HepG2 (cell line): ENCODE measurements around the gene ZNF433. TPM values are rescaled to one million over a fixed set of nuclear protein-coding genes. Genes with fewer than 3 reads are reported as not detected.

Experiments
- AHR ChIP-seq: IDR thresholded peaks from 2 replicates; pipeline ENCODE4 v1.6.1; 2018; ENCODE audit warnings: missing genetic modification reagents, missing compliant biosample characterization
- BRCA1 ChIP-seq: sonication (generic); formaldehyde crosslinking; IDR thresholded peaks from 2 replicates; pipeline ENCODE4 v1.4.0; 2020; ENCODE audit warnings: missing genetic modification reagents
- CBX5 ChIP-seq: sonication (generic); formaldehyde crosslinking; IDR thresholded peaks from 2 replicates; pipeline ENCODE4 v1.4.0; 2020; ENCODE audit warnings: missing genetic modification reagents, borderline replicate concordance
- CEBPB ChIP-seq: IDR thresholded peaks from 2 replicates; pipeline ENCODE4 v1.6.1; 2011; ENCODE audit warnings: low read depth, low read length, improper control_type of control experiment, borderline replicate concordance
- EP300 ChIP-seq, 3 experiments: sonication (generic) in 1 of 3; formaldehyde crosslinking in 1 of 3; IDR thresholded peaks; 2 replicates each; pipeline versions ENCODE4 v1.5.1 to v1.6.1; 2011 to 2020; ENCODE audit warnings: low read depth in 2 of 3, low read length in 2 of 3, borderline replicate concordance in 1 of 3, improper control_type of control experiment in 1 of 3, mild to moderate bottlenecking in 1 of 3, missing genetic modification reagents in 1 of 3, moderate library complexity in 1 of 3
- FLYWCH1 ChIP-seq: sonication (generic); formaldehyde crosslinking; IDR thresholded peaks from 2 replicates; pipeline ENCODE4 v1.8.1; 2023; ENCODE audit warnings: mild to moderate bottlenecking, missing genetic modification reagents
- FOXA3 ChIP-seq: IDR thresholded peaks from 2 replicates; pipeline ENCODE4 v1.6.1; 2016; ENCODE audit warnings: missing genetic modification reagents, missing compliant biosample characterization
- FOXK1 ChIP-seq: sonication (generic); formaldehyde crosslinking; IDR thresholded peaks from 2 replicates; pipeline ENCODE4 v1.4.0; 2020; ENCODE audit warnings: low read depth, missing genetic modification reagents, borderline replicate concordance
- GATAD2A ChIP-seq: IDR thresholded peaks from 2 replicates; pipeline ENCODE4 v1.6.1; 2016
- HNF4A ChIP-seq: sonication (generic); formaldehyde crosslinking; IDR thresholded peaks from 2 replicates; pipeline ENCODE4 v1.4.0; 2020; ENCODE audit warnings: missing genetic modification reagents
- JUNB ChIP-seq: sonication (generic); formaldehyde crosslinking; IDR thresholded peaks from 2 replicates; pipeline ENCODE4 v1.8.0; 2022; ENCODE audit warnings: missing genetic modification reagents, mild to moderate bottlenecking, borderline replicate concordance
- KDM4B ChIP-seq: sonication (generic); formaldehyde crosslinking; IDR thresholded peaks from 2 replicates; pipeline ENCODE4 v1.4.0; 2020; ENCODE audit warnings: missing genetic modification reagents
- KLF13 ChIP-seq: sonication (generic); formaldehyde crosslinking; IDR thresholded peaks from 2 replicates; pipeline ENCODE4 v1.4.0; 2020; ENCODE audit warnings: mild to moderate bottlenecking, missing genetic modification reagents
- MIXL1 ChIP-seq: IDR thresholded peaks from 2 replicates; pipeline ENCODE4 v1.6.1; 2016
- MTF2 ChIP-seq: sonication (generic); formaldehyde crosslinking; IDR thresholded peaks from 2 replicates; pipeline ENCODE4 v1.5.0; 2020; ENCODE audit warnings: missing genetic modification reagents, borderline replicate concordance
- PAXIP1 ChIP-seq: sonication (generic); formaldehyde crosslinking; conservative IDR thresholded peaks from 2 replicates; pipeline ENCODE4 v1.4.0; 2020; ENCODE audit warnings: mild to moderate bottlenecking, missing genetic modification reagents, moderate library complexity
- SAP130 ChIP-seq: IDR thresholded peaks from 2 replicates; pipeline ENCODE4 v1.6.1; 2016; ENCODE audit warnings: low read depth
- SSRP1 ChIP-seq: IDR thresholded peaks from 2 replicates; pipeline ENCODE4 v1.6.1; 2016; ENCODE audit warnings: control low read depth
- U2AF1 ChIP-seq: fragments of 200-400 bp; formaldehyde crosslinking; optimal IDR thresholded peaks from 2 replicates; pipeline ENCODE3; 2017; ENCODE audit warnings: mild to moderate bottlenecking, low read depth, low read length
- ZBTB20 ChIP-seq: sonication (generic); formaldehyde crosslinking; IDR thresholded peaks from 2 replicates; pipeline ENCODE4 v1.8.1; 2023; ENCODE audit warnings: missing genetic modification reagents, low read depth, mild to moderate bottlenecking, borderline replicate concordance
- ZBTB33 ChIP-seq: sonication (generic); formaldehyde crosslinking; IDR thresholded peaks from 2 replicates; pipeline ENCODE4 v1.4.0; 2020; ENCODE audit warnings: missing genetic modification reagents
- ZFP36L1 ChIP-seq: sonication (generic); formaldehyde crosslinking; IDR thresholded peaks from 2 replicates; pipeline ENCODE4 v1.8.0; 2022; ENCODE audit warnings: mild to moderate bottlenecking, missing genetic modification reagents, moderate library complexity
- ZNF235 ChIP-seq: sonication (generic); formaldehyde crosslinking; IDR thresholded peaks from 2 replicates; pipeline ENCODE4 v1.8.1; 2023; ENCODE audit warnings: mild to moderate bottlenecking, missing genetic modification reagents, borderline replicate concordance
- polyA plus RNA-seq, 8 experiments: library from polyadenylated mRNA; depleted of rRNA in 3 of 8; stranded (reverse) in 7 of 8; unstranded in 1 of 8; fragments of >200 nt; fragmentation: Illumina TruSeq in 4 of 8; extraction: Trizol in 4 of 8; gene quantifications; 2 replicates each; pipeline versions ENCODE4 v1.2.1 to v1.2.3, GENCODE V29; 2011 to 2016; ENCODE audit warnings: low read depth in 4 of 8, missing spikeins in 1 of 8, mixed read lengths in 1 of 8; ENCODE audit not compliant: insufficient read depth in 1 of 8
- total RNA-seq, 5 experiments: library from RNA; depleted of rRNA; stranded (reverse); fragments of >200 nt; fragmentation: Illumina TruSeq; extraction: Trizol; gene quantifications; 2 replicates each; pipeline ENCODE4 v1.2.3, GENCODE V29; 2016; ENCODE audit warnings: low read depth in 1 of 5
- TF ChIP-seq, protein P1 (sequence below): sonication (generic); formaldehyde crosslinking; IDR thresholded peaks from 2 replicates; pipeline ENCODE4 v1.4.0; 2020; ENCODE audit warnings: missing genetic modification reagents
- TF ChIP-seq, protein P2 (sequence below): IDR thresholded peaks from 2 replicates; pipeline ENCODE4 v1.6.1; 2016; ENCODE audit warnings: low read depth, borderline replicate concordance

ZNF433 gene
- total and polyA plus RNA-seq, 2 of the 13 experiments (the other 11 are each of a cell fraction or from before 2014, with no cell fraction given): 1.8 to 4.9 TPM

DNA sequence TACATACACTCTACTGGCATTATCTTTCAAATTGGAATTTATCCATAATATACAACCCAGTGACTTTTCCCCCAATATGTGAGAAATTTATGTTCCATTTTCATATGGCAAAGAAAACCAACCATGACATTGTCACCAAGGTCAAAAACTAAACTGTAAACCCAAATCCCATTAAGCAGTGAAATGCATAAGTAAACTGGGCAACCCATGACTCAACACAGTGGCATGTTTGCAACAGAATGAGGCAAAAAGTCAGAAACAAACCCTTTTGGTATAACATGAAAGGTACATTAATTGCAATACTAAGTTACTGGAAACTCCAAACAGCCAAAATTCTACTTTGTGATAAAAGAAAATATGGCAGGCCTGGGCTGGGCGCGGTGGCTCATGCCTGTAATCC lies 12.4 kb upstream of the ZNF433 start (continued):
- peak; percentile 66 for TF ChIP-seq PAXIP1 (CRISPR knock-in tag)
- TF ChIP-seq ZBTB20 (CRISPR knock-in tag): no peak
- no peak for TF ChIP-seq BRCA1
- peak; percentile 78 for TF ChIP-seq FOXA3 (CRISPR knock-in tag)
- no peak for TF ChIP-seq KLF13 (CRISPR knock-in tag)
- TF ChIP-seq CEBPB: peak; percentile 57; the same call in 1 of the 2 replicates
- TF ChIP-seq CBX5 (CRISPR knock-in tag): no peak
- TF ChIP-seq, protein P1, sequence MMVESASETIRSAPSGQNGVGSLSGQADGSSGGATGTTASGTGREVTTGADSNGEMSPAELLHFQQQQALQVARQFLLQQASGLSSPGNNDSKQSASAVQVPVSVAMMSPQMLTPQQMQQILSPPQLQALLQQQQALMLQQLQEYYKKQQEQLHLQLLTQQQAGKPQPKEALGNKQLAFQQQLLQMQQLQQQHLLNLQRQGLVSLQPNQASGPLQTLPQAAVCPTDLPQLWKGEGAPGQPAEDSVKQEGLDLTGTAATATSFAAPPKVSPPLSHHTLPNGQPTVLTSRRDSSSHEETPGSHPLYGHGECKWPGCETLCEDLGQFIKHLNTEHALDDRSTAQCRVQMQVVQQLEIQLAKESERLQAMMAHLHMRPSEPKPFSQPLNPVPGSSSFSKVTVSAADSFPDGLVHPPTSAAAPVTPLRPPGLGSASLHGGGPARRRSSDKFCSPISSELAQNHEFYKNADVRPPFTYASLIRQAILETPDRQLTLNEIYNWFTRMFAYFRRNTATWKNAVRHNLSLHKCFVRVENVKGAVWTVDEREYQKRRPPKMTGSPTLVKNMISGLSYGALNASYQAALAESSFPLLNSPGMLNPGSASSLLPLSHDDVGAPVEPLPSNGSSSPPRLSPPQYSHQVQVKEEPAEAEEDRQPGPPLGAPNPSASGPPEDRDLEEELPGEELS (CRISPR knock-in tag): no peak
- TF ChIP-seq MTF2: no peak
- TF ChIP-seq FLYWCH1 (CRISPR knock-in tag): no peak
- TF ChIP-seq GATAD2A: peak; percentile 67
- TF ChIP-seq AHR (CRISPR knock-in tag): no peak
- TF ChIP-seq U2AF1: no peak
- TF ChIP-seq ZNF235: no peak
- TF ChIP-seq ZBTB33 (CRISPR knock-in tag): peak; percentile 43; the same call in 1 of the 2 replicates
- TF ChIP-seq SAP130 (CRISPR knock-in tag): peak; percentile 68
- TF ChIP-seq SSRP1: no peak
- peak; percentile 92 for TF ChIP-seq MIXL1 (CRISPR knock-in tag)
- TF ChIP-seq HNF4A (CRISPR knock-in tag): 0 out of 2 replicates have a peak, but pooled peaks have one; percentile 9
- TF ChIP-seq, protein P2, sequence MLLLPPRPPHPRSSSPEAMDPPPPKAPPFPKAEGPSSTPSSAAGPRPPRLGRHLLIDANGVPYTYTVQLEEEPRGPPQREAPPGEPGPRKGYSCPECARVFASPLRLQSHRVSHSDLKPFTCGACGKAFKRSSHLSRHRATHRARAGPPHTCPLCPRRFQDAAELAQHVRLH: no peak
- no peak; the same call in 1 of the 2 replicates for TF ChIP-seq FOXK1 (CRISPR knock-in tag)
- TF ChIP-seq JUNB (CRISPR knock-in tag): peak; percentile 61; the same call in 1 of the 2 replicates
- TF ChIP-seq EP300 (IDR thresholded peaks at IDR 0.05; ENCODE audit: low read depth in 2 of 2, low read length in 2 of 2): peak in 1 of 2 experiments; percentile 18; a peak in 1 of 4 replicates
- TF ChIP-seq EP300 (CRISPR knock-in tag; IDR thresholded peaks at IDR 0.05; ENCODE audit: borderline replicate concordance): no peak
- TF ChIP-seq KDM4B (CRISPR knock-in tag): no peak
- no peak for TF ChIP-seq ZFP36L1
